CD4-positive, CD25-positive, alpha-beta regulatory T cell (primary cell): ENCODE results near the gene ABTB2. TPM values are rescaled to one million over a fixed set of nuclear protein-coding genes. Genes with fewer than 3 reads are reported as not detected.

ENCODE experiments used
- ATAC-seq, 2 donors: fragments of 150-1000 bp; cut with Tn5 transposase; one replicate each; pipeline ENCODE4 v1.10.0; 2021; ENCODE audit warnings: low read depth in 2 of 2, moderate number of reproducible peaks in 2 of 2, moderate library complexity in 1 of 2
- DNase-seq, 3 donors: peaks; one replicate each; pipeline versions ENCODE4 v3.0.0 to v3.0.0-alpha.2; 2012 to 2022; ENCODE audit warnings: mixed read lengths in 1 of 3
- H3K27ac ChIP-seq: one replicate; pipeline ENCODE4 v1.7.0; 2013; ENCODE audit warnings: mild to moderate bottlenecking, low read length; ENCODE audit not compliant: insufficient read depth, poor library complexity, severe bottlenecking
- H3K27me3 ChIP-seq: one replicate; pipeline ENCODE4 v1.7.0; 2013; ENCODE audit warnings: low read length; ENCODE audit not compliant: control insufficient read depth, insufficient read depth
- H3K36me3 ChIP-seq: one replicate; pipeline ENCODE4 v1.7.0; 2013; ENCODE audit warnings: mild to moderate bottlenecking, low read length, moderate library complexity; ENCODE audit not compliant: control insufficient read depth, insufficient read depth
- H3K4me1 ChIP-seq: 2 replicates; pipeline ENCODE4 v1.7.0; 2013; ENCODE audit warnings: mild to moderate bottlenecking, low read length; ENCODE audit not compliant: insufficient read depth, control insufficient read depth, poor library complexity, severe bottlenecking
- H3K4me3 ChIP-seq: one replicate; pipeline ENCODE4 v1.7.0; 2013; ENCODE audit warnings: low read depth, mild to moderate bottlenecking, low read length, moderate library complexity
- H3K9me3 ChIP-seq, 2 experiments: 1 replicate in 1 of 2; 2 replicates in 1 of 2; pipeline ENCODE4 v1.7.0; 2013; ENCODE audit warnings: low read length in 2 of 2, mild to moderate bottlenecking in 1 of 2, moderate library complexity in 1 of 2; ENCODE audit not compliant: control insufficient read depth in 2 of 2
- H3K27ac Mint-ChIP-seq, 3 donors: one replicate each; pipeline ENCODE4 v1.8.0; 2020 to 2022; ENCODE audit warnings: mild to moderate bottlenecking in 3 of 3, mixed read lengths in 3 of 3, moderate library complexity in 2 of 3
- H3K27me3 Mint-ChIP-seq: one replicate; pipeline ENCODE4 v1.8.0; 2022; ENCODE audit warnings: mild to moderate bottlenecking, mixed read lengths
- H3K36me3 Mint-ChIP-seq: one replicate; pipeline ENCODE4 v1.8.0; 2020; ENCODE audit warnings: mixed read lengths
- H3K4me1 Mint-ChIP-seq, 4 donors: one replicate each; pipeline ENCODE4 v1.8.0; 2020 to 2022; ENCODE audit warnings: mixed read lengths in 4 of 4, mild to moderate bottlenecking in 1 of 4
- H3K4me3 Mint-ChIP-seq, 4 donors: one replicate each; pipeline ENCODE4 v1.8.0; 2020 to 2022; ENCODE audit warnings: mild to moderate bottlenecking in 4 of 4, mixed read lengths in 4 of 4, moderate library complexity in 3 of 4
- H3K9me3 Mint-ChIP-seq, 7 donors: one replicate each; pipeline ENCODE4 v1.8.0; 2020 to 2022; ENCODE audit warnings: mixed read lengths in 7 of 7, mild to moderate bottlenecking in 3 of 7, moderate library complexity in 2 of 7
- polyA plus RNA-seq, 4 donors: library from polyadenylated mRNA; unstranded; fragments of 300-500 nt; fragmentation: Illumina TruSeq; gene quantifications; one replicate each; pipeline ENCODE4 v1.2.3, GENCODE V29; 2021
- total RNA-seq: library from RNA; stranded (reverse); gene quantifications from one replicate; pipeline ENCODE4 v1.2.3, GENCODE V29; 2022

Gene ABTB2
- total and polyA plus RNA-seq, 5 donors from 2014 or later: 0.12 to 0.89 (median 0.13) TPM; not detected in 2

DNA sequence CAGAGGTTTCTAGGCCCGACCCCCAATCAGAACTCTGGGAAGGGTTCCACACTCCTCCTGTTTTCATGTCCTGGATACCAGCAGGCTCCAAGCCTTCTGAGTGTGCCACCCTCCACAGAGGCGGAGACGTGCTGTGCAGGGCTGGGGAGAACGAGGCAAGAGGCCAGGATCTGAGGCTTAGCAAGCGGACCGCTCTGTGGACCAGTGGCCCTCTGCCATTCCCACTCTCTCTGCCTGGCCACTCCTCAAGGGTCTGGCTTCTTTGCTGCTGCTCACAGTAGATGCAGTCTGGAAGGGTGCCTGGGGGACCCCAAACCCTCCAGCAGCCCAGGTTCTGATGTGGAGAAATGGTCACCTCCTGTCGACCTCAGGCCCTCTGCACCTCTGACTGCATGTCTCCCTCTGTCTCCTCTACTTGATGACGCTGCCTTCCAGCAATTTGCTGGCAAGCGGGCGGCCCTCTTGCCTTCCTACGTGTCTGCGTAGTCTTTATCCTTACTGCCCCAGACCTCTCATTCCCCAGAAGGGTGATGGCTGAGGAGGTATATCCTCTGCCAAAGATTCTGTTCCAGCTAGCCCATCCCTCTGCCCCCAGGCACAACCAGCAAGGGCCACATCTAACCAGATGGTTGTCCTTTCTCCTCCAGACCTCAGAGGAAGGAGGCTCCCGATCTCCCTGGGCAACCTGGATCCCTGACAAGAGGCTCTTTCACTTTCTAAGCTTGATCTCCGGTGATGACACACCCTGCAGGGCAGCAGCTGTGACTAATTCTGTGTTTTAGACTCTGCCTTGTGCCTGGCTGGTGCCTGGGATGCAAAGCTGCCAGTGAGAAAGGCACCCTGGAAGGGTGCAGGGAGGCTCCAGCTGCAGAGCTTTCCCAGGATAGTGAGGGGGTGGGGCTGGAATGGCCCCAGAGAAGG, 165.1 kb downstream of the ABTB2 start:
- H3K36me3 ChIP-seq: no peaks in the 10 kb centered on the region
- no peaks in the 10 kb centered on the region for H3K27me3 ChIP-seq
- no peak for ATAC-seq
- peaks cover 7% of the 10 kb centered on the region for H3K27me3 Mint-ChIP-seq
- no peaks in the 10 kb centered on the region for H3K36me3 Mint-ChIP-seq
- H3K4me1 Mint-ChIP-seq: peaks cover 0 to 5% (median 2%) of the 10 kb centered on the region in 4 donors
- H3K4me3 ChIP-seq: no peak overlapping the region
- no peak overlapping the region for H3K4me3 Mint-ChIP-seq
- DNase-seq: no peak
- no peaks in the 10 kb centered on the region for H3K4me1 ChIP-seq
- no peaks in the 10 kb centered on the region for H3K9me3 Mint-ChIP-seq
- H3K9me3 ChIP-seq: no peaks in the 10 kb centered on the region
- no peak overlapping the region for H3K27ac ChIP-seq
- H3K27ac Mint-ChIP-seq: no peak overlapping the region

DNA sequence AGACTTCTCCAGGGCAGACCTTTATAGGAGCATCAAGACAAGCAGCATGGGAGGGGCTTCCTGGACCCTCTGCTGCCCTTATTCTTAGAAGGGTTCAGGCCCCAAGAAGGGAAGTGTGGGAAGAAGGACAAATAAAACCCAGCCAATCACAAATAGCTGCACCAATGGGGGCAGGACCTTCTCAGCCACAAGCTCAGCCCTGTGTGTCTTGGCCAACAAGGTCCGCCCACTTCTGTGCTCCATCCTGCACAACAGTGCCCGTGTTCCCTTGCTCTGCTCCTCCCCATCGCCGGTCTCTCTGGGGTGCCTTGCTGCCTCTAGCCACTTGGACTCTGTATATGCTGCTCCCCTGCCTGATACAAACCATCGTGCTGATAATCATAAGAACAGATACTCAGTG, 166.2 kb downstream of the ABTB2 start:
- Mint-ChIP-seq H3K36me3 (no peaks in the 10 kb centered on the region), H3K27me3 (peaks cover 1% of the 10 kb centered on the region), H3K9me3 (no peaks in the 10 kb centered on the region), H3K27ac (no peak overlapping the region), H3K4me3 (no peak overlapping the region), H3K4me1 (peaks cover 0 to 3% (median 0%) of the 10 kb centered on the region in 4 donors)
- Histone ChIP-seq H3K4me1 (no peaks in the 10 kb centered on the region), H3K27ac (no peak overlapping the region), H3K4me3 (no peak overlapping the region), H3K9me3 (no peaks in the 10 kb centered on the region), H3K27me3 (no peaks in the 10 kb centered on the region), H3K36me3 (no peaks in the 10 kb centered on the region)
- ATAC-seq (no peak), DNase-seq (no peak)

DNA sequence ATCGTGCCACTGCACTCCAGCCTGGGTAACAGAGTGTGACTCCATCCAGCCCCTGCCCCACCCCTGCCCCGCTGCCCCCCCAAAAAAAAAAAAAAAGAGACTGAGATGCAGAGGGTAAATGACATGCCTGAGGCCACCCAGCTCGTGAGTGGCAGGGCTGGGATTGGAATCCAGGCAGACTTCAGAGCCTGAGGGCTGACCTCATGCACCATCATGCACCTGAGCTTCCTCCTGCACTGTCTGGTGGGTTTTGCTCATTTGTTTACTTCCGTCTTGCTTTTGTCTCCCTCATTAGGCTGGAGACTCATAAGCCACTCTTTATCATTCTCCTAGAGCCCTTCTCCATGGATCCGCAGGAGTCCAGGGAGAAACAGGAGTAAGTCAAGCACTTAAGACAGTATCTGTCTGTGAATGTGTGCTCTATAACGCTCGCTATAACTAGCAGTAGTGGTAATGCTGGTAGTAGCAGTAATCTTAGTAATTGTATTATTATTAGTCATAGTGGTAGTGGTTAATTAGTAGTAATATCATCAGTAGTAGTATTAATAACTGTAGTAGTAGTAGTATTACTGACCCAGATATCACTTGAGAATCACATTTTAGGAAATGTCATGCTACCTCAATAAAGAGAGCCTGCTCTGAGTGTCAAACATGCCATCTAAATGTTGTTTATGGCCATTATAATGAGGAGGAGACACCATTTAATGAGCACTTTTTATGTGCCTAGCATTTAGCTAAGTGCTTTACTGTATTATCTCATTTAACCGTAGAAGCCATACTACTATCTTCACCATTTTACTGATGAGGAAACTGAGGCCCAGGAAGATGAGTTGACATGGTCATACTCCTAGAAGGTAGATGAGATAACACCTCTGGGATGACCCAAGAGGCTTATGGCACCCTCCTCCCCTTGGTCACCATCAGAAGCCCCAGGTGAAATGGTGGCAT, 167.3 kb downstream of the ABTB2 start:
- Histone ChIP-seq H3K4me1 (no peaks in the 10 kb centered on the region), H3K9me3 (no peaks in the 10 kb centered on the region), H3K27ac (no peak overlapping the region), H3K27me3 (no peaks in the 10 kb centered on the region), H3K36me3 (no peaks in the 10 kb centered on the region), H3K4me3 (no peak overlapping the region)
- Mint-ChIP-seq H3K27ac (no peak overlapping the region), H3K9me3 (no peaks in the 10 kb centered on the region), H3K4me1 (peaks cover 0 to 3% (median 0%) of the 10 kb centered on the region in 4 donors), H3K4me3 (no peak overlapping the region), H3K36me3 (no peaks in the 10 kb centered on the region), H3K27me3 (no peaks in the 10 kb centered on the region)
- ATAC-seq: no peak
- no peak for DNase-seq

DNA sequence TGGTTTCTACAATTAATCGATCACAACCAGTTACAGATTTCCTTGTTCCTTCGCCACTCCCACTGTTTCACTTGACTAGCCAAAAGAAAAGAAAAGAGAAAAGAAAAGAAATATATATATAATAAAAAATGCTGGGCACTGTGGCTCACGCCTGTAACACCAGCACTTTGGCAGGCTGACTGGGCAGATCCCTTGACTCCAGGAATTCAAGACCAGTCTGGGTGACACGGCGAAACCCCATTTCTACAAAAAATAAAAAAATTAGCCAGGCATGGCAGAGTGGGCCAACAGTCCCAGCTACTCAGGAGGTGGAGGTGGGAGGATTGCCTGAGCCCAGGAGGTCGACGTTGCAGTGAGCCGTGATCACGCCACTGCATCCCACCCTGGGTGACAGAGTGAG, 168.6 kb downstream of the ABTB2 start:
- H3K27ac ChIP-seq: no peak overlapping the region
- ATAC-seq (no peak), DNase-seq (no peak)
- no peaks in the 10 kb centered on the region for H3K4me1 ChIP-seq
- H3K36me3 ChIP-seq: no peaks in the 10 kb centered on the region
- no peaks in the 10 kb centered on the region for H3K27me3 Mint-ChIP-seq
- H3K4me3 ChIP-seq: no peak overlapping the region
- no peaks in the 10 kb centered on the region for H3K9me3 ChIP-seq
- no peaks in the 10 kb centered on the region for H3K36me3 Mint-ChIP-seq
- H3K4me1 Mint-ChIP-seq: peaks cover 0 to 3% (median 0%) of the 10 kb centered on the region in 4 donors
- H3K4me3 Mint-ChIP-seq: no peak overlapping the region
- H3K27ac Mint-ChIP-seq: no peak overlapping the region
- no peaks in the 10 kb centered on the region for H3K27me3 ChIP-seq
- H3K9me3 Mint-ChIP-seq: no peaks in the 10 kb centered on the region

DNA sequence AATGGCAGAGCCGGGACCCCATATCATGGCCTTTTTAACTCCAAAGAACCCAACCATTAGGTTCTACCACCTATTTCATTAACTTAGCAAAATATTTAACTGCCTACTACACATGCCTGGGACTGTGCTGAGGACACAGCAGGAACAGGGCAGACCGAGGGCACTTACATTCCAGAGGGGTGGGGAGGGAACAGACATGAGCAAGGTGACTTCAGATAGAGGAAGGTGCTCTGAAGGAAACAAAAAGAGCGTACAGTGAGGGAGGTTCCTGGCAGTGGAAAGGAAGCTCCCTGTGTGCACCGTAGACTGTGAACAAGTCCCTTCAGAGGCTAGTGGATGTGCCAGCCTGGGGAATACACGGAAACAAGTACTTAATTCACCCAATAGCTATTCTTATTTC, 169.6 kb downstream of the ABTB2 start:
- Mint-ChIP-seq H3K36me3 (no peaks in the 10 kb centered on the region), H3K4me1 (peaks cover 0 to 3% (median 0%) of the 10 kb centered on the region in 4 donors), H3K27me3 (no peaks in the 10 kb centered on the region), H3K4me3 (no peak overlapping the region), H3K27ac (no peak overlapping the region), H3K9me3 (no peaks in the 10 kb centered on the region)
- H3K4me3 ChIP-seq: no peak overlapping the region
- no peaks in the 10 kb centered on the region for H3K4me1 ChIP-seq
- H3K27me3 ChIP-seq: no peaks in the 10 kb centered on the region
- H3K27ac ChIP-seq: no peak overlapping the region
- no peaks in the 10 kb centered on the region for H3K9me3 ChIP-seq
- H3K36me3 ChIP-seq: no peaks in the 10 kb centered on the region
- DNase-seq (no peak), ATAC-seq (no peak)

DNA sequence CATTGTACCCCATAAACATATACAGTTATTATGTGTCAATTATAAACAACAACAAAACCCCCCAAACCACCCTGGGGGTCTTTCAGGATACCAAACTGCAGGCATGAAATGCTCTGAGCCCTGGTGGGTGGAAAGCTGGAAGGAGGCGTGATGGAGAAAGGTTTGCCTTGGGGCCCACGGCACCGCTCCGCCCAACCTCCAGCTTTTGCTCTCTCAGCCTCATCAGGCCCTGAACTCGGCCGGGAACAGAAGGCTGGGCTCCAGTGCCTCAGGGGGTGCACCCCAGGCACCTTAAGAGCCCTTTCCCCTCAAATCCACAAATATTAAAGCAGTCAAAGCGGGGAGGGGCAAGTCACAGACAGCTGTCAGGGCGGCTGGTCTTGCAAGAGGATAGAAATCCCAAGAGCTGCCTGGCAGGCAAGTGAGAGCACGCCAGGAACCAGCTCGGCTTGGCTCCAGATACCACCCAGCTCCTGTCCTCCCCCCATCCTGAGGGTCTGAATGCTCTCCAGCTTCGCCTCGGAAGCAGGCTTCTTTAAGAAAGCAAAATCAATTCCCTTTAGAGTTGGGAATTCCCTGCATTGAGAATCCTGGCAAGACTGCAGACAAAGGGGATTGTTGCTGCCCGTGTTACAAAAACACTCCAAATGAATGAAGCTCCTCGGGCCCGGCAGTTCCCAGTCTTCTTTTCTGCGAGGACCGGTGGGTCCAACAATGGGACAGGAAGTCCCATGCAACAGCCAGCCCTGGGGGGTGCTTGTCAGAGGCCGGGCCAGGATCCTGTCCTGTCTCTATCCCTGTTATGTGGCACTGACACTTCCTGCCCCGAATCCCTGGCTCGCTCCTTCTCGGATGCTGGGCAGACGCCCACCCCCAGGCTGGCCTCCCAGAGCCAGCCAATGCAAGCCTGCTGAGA, 171.6 kb downstream of the ABTB2 start:
- Histone ChIP-seq H3K4me3 (no peak overlapping the region), H3K27me3 (no peaks in the 10 kb centered on the region), H3K36me3 (no peaks in the 10 kb centered on the region), H3K4me1 (no peaks in the 10 kb centered on the region), H3K27ac (no peak overlapping the region), H3K9me3 (no peaks in the 10 kb centered on the region)
- peaks cover 5% of the 10 kb centered on the region for H3K27me3 Mint-ChIP-seq
- peaks cover 0 to 3% (median 0%) of the 10 kb centered on the region in 4 donors for H3K4me1 Mint-ChIP-seq
- no peaks in the 10 kb centered on the region for H3K36me3 Mint-ChIP-seq
- H3K27ac Mint-ChIP-seq: no peak overlapping the region
- ATAC-seq (no peak), DNase-seq (no peak)
- no peaks in the 10 kb centered on the region for H3K9me3 Mint-ChIP-seq
- no peak overlapping the region for H3K4me3 Mint-ChIP-seq

DNA sequence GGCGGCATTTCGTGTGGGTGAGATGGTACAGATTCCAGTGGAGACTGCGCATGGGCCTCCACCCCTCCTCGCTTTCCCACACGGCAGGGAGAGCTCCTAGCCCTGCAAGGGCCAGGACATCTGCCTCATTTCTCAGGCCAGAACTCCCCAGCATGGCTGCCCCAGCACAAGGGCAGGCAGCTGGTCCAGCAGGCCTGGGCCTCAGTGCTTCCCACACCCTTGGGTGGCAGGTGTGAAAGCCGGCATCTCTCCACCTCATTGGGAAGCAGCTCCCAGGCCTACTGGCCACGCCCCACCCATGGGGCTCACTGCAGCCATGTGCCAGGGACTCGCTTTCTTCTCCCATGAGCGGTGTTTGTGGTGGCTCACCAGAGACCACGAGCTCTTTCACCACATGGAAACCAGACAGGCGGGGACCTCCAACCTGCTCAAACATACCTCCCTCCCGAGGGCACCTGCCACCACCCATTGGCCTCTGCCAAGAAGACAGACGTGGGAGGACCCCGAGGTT, 173.2 kb downstream of the ABTB2 start:
- peaks cover 5% of the 10 kb centered on the region for H3K27me3 Mint-ChIP-seq
- DNase-seq (no peak), ATAC-seq (no peak)
- H3K27me3 ChIP-seq: no peaks in the 10 kb centered on the region
- no peaks in the 10 kb centered on the region for H3K9me3 Mint-ChIP-seq
- no peak overlapping the region for H3K27ac ChIP-seq
- H3K9me3 ChIP-seq: no peaks in the 10 kb centered on the region
- no peak overlapping the region for H3K4me3 ChIP-seq
- H3K36me3 Mint-ChIP-seq: no peaks in the 10 kb centered on the region
- H3K4me1 Mint-ChIP-seq: peaks cover 0 to under 1% (median 0%) of the 10 kb centered on the region in 4 donors
- H3K36me3 ChIP-seq: no peaks in the 10 kb centered on the region
- no peak overlapping the region for H3K27ac Mint-ChIP-seq
- H3K4me1 ChIP-seq: no peaks in the 10 kb centered on the region
- no peak overlapping the region for H3K4me3 Mint-ChIP-seq
